Globus pallidus (tissue), 1 donor: Measurements from ENCODE around the gene EXOSC5.
A peak's percentile ranks its signal among the peaks of the same experiment; 100 is the strongest.
"Not testable (repeated sequence)": the region's sequence is repeated elsewhere in the genome, so short reads cannot be mapped to it uniquely, and the experiment has no call there.

ENCODE experiments used
- DNase-seq: peaks from one replicate; pipeline ENCODE4 v3.0.0-alpha.2; 2015; ENCODE audit warnings: low spot score

Gene EXOSC5

GRCh38 chr19:41397086-41398049 lies at the start of gene EXOSC5, which contains the start of gene BCKDHA:
TSS of gene EXOSC5 (minus strand) at chr19:41397359. CDS start at chr19:41397328, 31 bp downstream.
TSS of gene BCKDHA (plus strand) at chr19:41397818. CDS start at chr19:41397828, 10 bp downstream.
- peak; percentile 99 for DNase-seq

DNA sequence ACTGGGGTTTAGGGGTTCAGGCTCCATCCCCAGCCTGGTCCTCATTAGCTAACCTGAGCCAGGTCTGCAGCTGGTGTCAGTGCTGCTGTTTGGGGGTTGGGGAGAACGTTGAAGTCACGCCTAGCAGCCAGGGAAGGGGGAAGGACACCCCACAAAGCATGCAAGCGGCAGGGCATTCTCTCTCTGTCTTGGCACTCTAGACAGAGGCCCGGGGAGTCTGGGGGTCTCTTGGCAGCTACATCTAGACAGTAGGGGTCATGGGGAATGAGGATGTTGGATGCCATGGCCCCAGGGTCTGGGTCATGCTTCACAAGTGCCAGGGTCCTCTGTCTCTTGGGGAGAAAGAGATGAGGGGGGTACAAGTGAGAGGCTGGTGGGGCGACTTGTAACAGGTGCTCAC lies 48.4 kb upstream of the EXOSC5 start:
- DNase-seq: no peak

GRCh38 chr19:41443813-41444455 lies 46.8 kb upstream of the EXOSC5 start:
- DNase-seq: no peak

GRCh38 chr19:41442473-41443355 lies 45.6 kb upstream of the EXOSC5 start, which contains the start of gene ERICH4:
TSS of gene ERICH4 (plus strand) at chr19:41443156. CDS start at chr19:41443170, 14 bp downstream.
- DNase-seq: no peak

GRCh38 chr19:41441321-41441945 lies 44.3 kb upstream of the EXOSC5 start:
- no peak for DNase-seq

DNA sequence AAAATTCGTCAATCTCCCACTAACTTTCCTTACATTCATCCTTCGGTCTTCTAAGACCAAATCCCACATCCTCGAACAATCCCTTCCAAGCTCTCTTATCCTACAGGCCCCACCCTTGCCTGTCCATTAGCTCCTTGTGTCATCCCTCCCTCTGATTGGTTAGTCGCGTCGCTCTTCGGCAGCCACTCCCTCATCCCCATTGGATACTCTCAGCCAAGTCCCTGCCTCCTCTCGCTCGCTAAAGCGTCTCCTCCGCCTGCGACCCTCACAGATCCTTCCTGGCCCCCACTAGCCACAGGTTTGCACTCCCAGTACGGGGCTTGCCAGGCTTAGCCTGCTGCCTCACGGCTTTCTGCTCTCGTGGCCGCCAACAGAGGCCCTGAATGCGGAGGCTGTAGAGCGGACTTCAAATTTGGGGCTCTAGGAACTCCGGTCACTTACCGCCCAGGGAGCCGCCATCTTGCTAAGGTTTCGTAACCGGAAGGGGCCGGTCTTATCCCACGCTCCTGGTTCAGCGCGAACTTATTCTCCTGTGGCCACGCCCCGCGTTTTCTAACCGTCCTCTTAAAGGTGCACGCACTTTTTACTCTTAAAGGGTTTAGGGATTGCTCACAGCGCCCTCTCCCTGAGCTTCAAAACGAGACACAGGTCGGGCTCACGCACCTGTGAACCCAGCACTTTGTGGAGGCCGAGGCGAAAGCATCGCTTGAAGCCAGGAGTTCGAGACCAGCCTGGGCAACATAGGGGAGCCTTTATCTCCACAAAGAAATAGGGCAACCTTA lies 42.5 kb upstream of the EXOSC5 start, which contains the start of gene DMAC2:
TSS of gene DMAC2 (minus strand) at position 472 of the 782 bp plus-strand sequence. CDS start at position 459, 13 bp downstream.
- DNase-seq: peak; percentile 96

- DNase-seq: no peak
Observed at GRCh38 chr19:41437944-41438574, 40.9 kb upstream of the EXOSC5 start.

GRCh38 chr19:41436674-41436951 lies 39.5 kb upstream of the EXOSC5 start:
- no peak for DNase-seq

DNA sequence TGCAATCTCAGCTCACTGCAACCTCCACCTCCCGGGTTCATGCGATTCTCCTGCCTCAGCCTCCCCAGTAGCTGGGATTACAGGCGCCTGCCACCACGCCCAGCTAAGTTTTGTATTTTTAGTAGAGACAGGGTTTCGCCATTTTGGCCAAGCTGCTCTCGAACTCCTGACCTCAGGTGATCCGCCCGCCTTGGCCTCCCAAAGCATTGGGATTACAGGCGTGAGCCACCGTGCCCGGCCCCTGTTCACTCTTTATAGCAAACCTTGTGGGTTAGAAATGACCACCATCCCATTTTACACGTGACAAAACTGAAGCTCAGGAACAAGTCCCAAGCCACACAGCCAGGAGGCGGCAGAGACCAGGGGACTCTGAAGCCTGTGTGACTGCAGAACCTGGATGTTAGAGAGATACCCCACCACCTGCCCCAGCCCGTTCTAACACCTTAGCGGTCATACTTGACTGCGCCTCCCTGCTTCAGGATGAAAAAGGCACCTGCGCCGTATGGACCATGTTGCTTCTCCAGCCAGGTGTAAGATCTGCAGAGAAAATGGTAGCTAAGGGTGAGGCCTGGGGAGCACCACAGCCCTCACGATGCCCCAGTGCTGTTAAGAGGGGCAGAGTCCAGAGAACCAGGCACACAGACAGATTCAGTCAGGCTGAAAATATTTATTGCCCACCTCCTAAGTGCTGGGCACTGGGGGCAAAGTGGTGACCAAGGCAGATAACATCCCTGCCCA lies 38.9 kb upstream of the EXOSC5 start:
- no peak for DNase-seq

DNA sequence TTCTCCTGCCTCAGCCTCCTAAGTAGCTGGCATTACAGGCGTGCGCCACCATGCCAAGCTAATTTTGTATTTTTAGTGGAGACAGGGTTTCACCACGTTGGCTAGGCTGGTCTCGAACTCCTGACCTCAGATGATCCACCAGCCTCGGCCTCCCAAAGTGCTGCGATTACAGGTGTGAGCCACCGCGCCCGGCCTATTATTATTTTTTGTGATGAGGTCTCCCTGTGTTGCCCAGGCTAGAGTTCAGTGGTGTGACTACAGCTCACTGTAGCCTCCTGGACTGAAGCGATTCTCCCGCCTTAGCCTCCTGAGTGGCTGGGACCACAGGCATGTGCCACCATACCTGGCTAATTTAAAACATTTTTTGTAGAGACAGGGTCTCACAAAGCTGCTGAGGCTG lies 38.2 kb upstream of the EXOSC5 start:
- not testable (repeated sequence) for DNase-seq

DNA sequence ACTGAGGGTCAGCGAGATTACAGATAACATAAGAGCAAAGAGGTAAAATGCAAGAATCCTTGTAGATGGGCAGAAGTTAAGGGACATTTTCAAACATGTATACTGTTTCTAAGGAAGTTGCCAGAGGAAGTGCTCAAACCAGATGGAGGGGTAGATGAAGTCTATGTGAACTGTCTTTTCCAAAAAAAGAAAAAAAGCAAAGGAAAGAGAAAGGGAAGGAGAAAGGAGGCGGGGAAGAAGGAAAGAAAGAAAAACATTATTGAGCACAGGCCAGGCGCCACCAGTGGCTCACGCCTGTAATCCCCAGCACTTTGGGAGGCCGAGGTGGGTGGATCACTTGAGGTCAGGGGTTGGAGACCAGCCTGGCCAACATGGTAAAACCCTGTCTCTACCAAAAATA lies 37.3 kb upstream of the EXOSC5 start:
- no peak for DNase-seq

DNA sequence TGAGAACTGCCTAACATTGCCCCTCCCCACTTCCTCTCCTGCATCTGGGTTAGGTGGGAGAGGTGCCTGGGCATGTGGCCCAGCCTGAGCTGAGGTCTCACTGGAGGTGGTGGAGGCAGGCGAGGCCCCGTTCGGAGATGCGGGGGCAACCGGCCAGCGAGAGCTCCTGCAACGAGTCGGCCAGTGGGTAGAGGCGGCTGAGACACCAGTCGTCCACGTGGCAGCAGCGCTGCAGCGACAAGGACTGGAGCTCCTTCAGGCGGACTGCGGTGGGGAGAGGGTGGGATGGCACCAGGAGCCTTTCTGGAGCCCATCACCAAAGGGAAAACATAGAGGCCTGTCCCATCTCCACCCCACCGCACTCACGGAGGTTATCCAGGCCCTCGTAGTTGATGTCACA lies 36.0 kb upstream of the EXOSC5 start:
- DNase-seq: no peak

DNA sequence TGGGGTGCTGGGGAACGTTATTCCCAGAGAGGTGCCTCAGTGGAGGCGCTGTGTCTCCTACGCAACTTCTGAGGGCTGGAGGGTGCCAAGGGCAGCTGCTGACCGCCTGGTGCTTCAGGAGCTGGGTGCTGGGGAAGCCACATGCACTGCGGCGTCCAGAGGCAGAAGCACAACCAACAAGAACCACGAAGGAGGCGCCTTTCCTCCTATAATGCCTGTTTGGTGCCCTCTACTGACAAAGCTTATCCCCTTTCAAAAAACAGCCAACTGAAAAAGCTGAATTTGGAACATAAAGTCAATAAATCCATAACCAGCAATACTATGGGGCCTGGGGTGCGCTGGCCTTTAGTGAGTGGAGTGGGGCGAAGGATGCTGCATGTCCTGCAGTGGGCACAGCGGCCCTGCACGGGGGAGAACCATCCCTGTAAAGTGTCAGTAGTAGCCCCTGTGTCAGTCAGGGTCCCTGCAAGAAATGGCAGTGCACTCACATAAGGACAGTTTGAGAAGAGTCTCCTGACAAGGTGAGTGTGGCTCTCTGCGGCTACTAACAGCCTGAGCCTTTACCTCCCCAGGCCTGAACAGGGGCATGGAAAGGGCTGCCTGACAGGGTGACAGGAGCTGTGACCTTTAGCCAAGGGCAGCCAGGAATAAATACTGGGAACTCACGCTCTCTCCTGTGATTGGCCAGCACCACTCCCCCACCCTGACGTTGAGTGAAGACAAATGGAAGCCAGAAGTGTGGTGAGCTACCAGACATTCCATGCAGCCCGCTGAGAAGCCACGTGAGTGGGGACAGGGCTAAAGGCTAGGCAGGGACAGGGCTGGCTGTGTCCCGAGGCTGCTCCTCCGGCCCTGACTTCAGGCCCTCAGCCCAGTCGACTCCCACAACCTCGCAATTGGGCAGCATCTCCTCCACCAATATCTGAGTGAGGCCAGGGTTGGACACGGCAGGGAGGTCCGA lies 34.5 kb upstream of the EXOSC5 start:
- DNase-seq: no peak

DNA sequence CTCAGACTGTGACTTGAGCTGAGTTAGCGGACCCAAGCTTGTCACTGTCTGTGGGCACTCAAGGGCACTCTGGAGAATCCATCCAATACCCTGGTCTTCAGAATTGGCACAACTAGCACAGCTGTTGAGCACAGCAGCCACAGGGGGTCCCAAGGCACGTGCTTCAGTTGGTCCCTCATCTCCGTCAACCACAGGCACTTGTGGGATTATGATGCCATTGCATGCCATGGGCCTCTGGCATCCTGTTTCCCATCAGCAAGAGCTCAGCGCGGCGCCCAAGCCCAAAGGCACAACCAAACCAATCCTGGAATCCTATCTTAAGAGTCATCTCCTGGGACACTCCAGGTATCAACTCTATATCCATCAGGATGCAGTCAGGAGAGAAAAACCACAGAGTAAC lies 33.8 kb upstream of the EXOSC5 start:
- no peak for DNase-seq

- DNase-seq: no peak
Observed at GRCh38 chr19:41428481-41428859, 31.3 kb upstream of the EXOSC5 start.

DNA sequence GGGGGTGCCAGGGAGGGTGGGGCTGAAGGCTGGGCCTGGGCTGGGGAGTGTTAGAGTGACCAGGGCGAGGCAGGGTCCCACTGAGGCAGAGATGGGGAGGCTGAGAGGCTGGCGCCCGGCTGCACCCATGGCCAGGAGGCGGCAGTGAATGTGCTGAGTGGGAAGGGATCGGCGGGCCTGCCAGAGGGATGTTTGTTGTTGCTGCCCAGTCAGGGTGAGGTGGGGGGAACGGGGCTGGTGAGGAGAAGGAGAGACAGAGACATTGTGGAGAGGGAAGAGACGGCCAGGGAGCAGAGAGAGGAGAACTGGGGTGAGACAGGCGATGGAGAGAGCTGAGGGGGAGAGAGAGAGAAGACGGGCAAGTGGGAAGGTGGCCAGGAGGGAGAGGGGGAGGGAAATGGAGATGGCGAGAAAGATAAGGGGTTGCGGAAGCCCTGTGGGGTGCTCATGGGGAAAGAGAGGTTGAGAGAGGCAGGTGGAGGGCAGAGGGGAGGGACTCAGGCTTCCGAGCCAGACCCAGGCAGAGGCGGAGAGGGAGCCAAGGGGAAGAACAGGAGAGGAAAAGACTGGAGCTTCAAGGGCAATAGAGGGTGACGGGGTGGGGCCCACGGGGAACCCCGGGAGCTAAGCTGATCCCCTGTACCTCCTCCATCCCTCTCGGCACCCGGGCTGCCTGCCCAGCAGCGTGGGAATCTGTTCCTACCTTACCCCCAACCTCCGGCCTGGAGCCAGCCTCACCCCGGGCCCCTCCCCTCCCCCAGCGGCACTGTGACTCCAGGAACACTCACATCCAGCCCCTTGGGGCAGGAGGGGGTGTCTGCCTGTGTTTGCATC lies 30.7 kb upstream of the EXOSC5 start:
- DNase-seq: no peak

DNA sequence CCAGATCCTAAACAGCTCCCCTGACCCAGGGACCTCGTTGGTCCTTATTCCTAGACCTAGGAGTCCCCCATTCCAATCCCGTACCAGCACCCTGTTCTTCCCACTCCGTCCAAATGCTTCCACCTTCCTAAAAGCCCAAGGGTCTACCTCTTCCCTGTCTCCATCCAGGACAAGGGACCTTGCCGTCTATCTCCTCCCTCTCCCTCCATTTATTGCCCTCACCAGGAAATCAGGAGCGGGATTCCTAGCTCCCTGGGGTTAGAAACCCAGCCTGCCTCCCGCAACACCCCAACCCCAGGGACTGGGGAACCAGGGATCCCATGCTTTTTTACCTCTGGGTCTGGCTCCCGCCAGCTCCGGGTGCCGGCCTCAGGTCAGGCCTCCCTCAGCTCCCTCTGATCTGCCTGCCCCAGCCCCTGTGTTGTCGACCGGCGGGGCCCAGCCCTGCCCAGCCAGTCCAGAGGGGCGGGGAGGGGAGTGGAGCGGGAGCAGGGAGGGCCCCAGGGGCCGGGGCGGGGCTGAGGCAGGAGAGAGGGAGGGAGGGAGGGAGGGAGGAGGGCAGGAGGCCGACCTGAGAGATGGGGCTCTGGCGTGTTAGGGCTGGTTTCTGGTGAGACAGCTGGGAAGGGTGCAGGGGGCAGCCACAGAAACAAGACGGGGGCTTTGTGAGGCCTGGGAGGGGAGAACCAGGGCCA lies 29.9 kb upstream of the EXOSC5 start, which contains the start of gene B3GNT8:
TSS of gene B3GNT8 (minus strand) at position 423 of the 695 bp plus-strand sequence. CDS start 596 bp downstream, outside the sequence.
- no peak for DNase-seq
